Left lung (tissue), 10 donors: Measurements from ENCODE around the gene BMP2K. TPM values are rescaled to one million over a fixed set of nuclear protein-coding genes. Genes with fewer than 3 reads are reported as not detected.

ENCODE experiments used
- ATAC-seq: fragments of 200-7000 bp; cut with Tn5 transposase; one replicate; pipeline ENCODE4 v1.9.1; 2020; ENCODE audit warnings: moderate library complexity
- DNase-seq, 4 donors: peaks; one replicate each; pipeline ENCODE4 v3.0.0-alpha.2; 2013 to 2020
- H3K27ac ChIP-seq, 2 donors: fragments of 200-600 bp; sonication (generic) in 1 of 2; one replicate each; pipeline versions ENCODE4 v1.5.0 to v1.8.0; 2020 to 2021
- H3K27me3 ChIP-seq, 2 donors: fragments of 200-600 bp; sonication (generic) in 1 of 2; one replicate each; pipeline versions ENCODE4 v1.5.0 to v1.8.0; 2020 to 2021
- H3K36me3 ChIP-seq, 2 donors: fragments of 200-600 bp; sonication (generic) in 1 of 2; one replicate each; pipeline versions ENCODE4 v1.5.0 to v1.8.0; 2020 to 2021
- H3K4me1 ChIP-seq, 2 donors: fragments of 200-600 bp; one replicate each; pipeline ENCODE4 v1.8.0; 2021
- H3K4me3 ChIP-seq, 2 donors: fragments of 200-600 bp; sonication (generic) in 1 of 2; one replicate each; pipeline versions ENCODE4 v1.5.0 to v1.8.0; 2020 to 2021; ENCODE audit warnings: mild to moderate bottlenecking in 1 of 2
- H3K9me3 ChIP-seq, 2 donors: fragments of 200-600 bp; sonication (generic) in 1 of 2; one replicate each; pipeline versions ENCODE4 v1.5.0 to v1.8.0; 2020 to 2021
- intact Hi-C, 2 donors: fragments of 100-400 bp; cut with DNase I; formaldehyde crosslinking; loops; one replicate each; pipeline versions ENCODE4 v1.11.2 to v1.14.2; 2022
- microRNA-seq, 2 donors: library from miRNA; unstranded; fragments of <30 nt; microRNA quantifications; one replicate each; pipeline ENCODE4, GENCODE V29; 2019
- polyA plus RNA-seq, 6 donors: library from polyadenylated mRNA; unstranded; fragments of 120-200 nt; gene quantifications; one replicate each; pipeline ENCODE4 v1.2.1, GENCODE V29; 2013; ENCODE audit not compliant: insufficient read length in 6 of 6
- total RNA-seq, 2 donors: library from RNA; stranded (reverse); fragmentation: NEBNext Ultra II Directional; extraction: Animal tissue kit (Norgen Biotek cat#: 25700); gene quantifications; one replicate each; pipeline ENCODE4 v1.2.1, GENCODE V29; 2021
- TF ChIP-seq, protein P1 (sequence below), 2 donors: fragments of 200-600 bp; sonication (generic) in 1 of 2; IDR thresholded peaks; one replicate each; pipeline versions ENCODE4 v1.5.0 to v1.8.0; 2021; ENCODE audit warnings: antibody characterized with exemption in 2 of 2
- donor health status: DM: no; HTN: yes; CAD: no.
- donor health status: DM: no; HTN: no; CAD: no.

BMP2K gene
- total and polyA plus RNA-seq, 8 donors: 23.2 to 67.0 (median 27.1) TPM

DNA sequence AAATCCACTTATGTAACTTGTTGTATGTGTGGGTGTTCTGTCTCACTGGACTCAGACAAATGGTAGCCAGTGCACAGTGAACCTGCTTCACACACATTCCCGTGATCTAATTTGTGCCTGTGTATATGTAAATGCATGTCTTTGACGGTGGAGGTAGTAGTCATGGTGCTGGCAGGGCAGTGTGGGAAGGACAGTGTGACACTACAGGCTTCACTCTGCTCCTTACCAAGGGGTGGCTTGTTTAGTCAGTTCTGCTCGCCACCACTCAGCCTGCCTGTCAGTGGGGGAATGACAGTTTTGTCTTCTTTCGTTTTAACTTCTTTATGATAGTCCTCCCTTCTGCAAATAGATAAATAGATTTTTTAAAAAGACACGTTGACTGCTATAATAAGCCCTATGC is 180.8 kb downstream of the BMP2K start:
- Histone ChIP-seq H3K4me3 (no peak overlapping the region), H3K27ac (no peak overlapping the region), H3K36me3 (no peaks in the 10 kb centered on the region), H3K9me3 (no peaks in the 10 kb centered on the region), H3K27me3 (no peaks in the 10 kb centered on the region), H3K4me1 (no peaks in the 10 kb centered on the region)
- ATAC-seq: no peak
- TF ChIP-seq, protein P1, sequence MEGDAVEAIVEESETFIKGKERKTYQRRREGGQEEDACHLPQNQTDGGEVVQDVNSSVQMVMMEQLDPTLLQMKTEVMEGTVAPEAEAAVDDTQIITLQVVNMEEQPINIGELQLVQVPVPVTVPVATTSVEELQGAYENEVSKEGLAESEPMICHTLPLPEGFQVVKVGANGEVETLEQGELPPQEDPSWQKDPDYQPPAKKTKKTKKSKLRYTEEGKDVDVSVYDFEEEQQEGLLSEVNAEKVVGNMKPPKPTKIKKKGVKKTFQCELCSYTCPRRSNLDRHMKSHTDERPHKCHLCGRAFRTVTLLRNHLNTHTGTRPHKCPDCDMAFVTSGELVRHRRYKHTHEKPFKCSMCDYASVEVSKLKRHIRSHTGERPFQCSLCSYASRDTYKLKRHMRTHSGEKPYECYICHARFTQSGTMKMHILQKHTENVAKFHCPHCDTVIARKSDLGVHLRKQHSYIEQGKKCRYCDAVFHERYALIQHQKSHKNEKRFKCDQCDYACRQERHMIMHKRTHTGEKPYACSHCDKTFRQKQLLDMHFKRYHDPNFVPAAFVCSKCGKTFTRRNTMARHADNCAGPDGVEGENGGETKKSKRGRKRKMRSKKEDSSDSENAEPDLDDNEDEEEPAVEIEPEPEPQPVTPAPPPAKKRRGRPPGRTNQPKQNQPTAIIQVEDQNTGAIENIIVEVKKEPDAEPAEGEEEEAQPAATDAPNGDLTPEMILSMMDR (IDR thresholded peaks at IDR 0.05): no peak
- DNase-seq: no peak
- intact Hi-C loops: no loop called here

- H3K9me3 ChIP-seq: no peaks in the 10 kb centered on the region
- H3K27me3 ChIP-seq: no peaks in the 10 kb centered on the region
- H3K4me3 ChIP-seq: no peak overlapping the region
- DNase-seq (no peak), ATAC-seq (peak; percentile 64)
- H3K4me1 ChIP-seq: no peaks in the 10 kb centered on the region
- H3K36me3 ChIP-seq: no peaks in the 10 kb centered on the region
- intact Hi-C loops: no loop called here
- no peak overlapping the region for H3K27ac ChIP-seq
- TF ChIP-seq, protein P1 (IDR thresholded peaks at IDR 0.05): no peak
These were observed 184.8 kb downstream of the BMP2K start for GRCh38 chr4:78960926-78961325.

Small RNAs within 50 kb of the gene (microRNA-seq; reads per million reads assigned to microRNA genes)
- gene MIR5096: 0 reads per million in 2 donors

Other genes starting within 250 kb of the BMP2K start
- 100 to 1,000 TPM; 147 to 159 TPM for gene ANXA3, start 224.6 kb upstream of the BMP2K start, total RNA-seq
- gene ANXA3, start 224.6 kb upstream of the BMP2K start, polyA plus RNA-seq: 100 to 1,000 TPM in 4 of 6 donors, 10 to 100 TPM in 2; 70.4 to 136 (median 107) TPM
- gene PAQR3, start 163.1 kb downstream of the BMP2K start, total RNA-seq: 10 to 100 TPM; 12.5 to 12.9 TPM
- gene PAQR3, start 163.1 kb downstream of the BMP2K start, polyA plus RNA-seq: 10 to 100 TPM; 14.1 to 19.9 (median 16.8) TPM